NCI-H2107 treated with DMSO at 0.1 percent for 48 hours (cell line): ENCODE results near the gene MLH3.
A peak's percentile ranks its signal among the peaks of the same experiment; 100 is the strongest.
"Not testable (repeated sequence)": the region's sequence is repeated elsewhere in the genome, so short reads cannot be mapped to it uniquely, and the experiment has no call there.

ENCODE experiments used
- DNase-seq: peaks from one replicate; lab custom pipeline; 2025; ENCODE audit not compliant: unreplicated experiment; lab: John Stamatoyannopoulos, UW

The MLH3 gene

DNA sequence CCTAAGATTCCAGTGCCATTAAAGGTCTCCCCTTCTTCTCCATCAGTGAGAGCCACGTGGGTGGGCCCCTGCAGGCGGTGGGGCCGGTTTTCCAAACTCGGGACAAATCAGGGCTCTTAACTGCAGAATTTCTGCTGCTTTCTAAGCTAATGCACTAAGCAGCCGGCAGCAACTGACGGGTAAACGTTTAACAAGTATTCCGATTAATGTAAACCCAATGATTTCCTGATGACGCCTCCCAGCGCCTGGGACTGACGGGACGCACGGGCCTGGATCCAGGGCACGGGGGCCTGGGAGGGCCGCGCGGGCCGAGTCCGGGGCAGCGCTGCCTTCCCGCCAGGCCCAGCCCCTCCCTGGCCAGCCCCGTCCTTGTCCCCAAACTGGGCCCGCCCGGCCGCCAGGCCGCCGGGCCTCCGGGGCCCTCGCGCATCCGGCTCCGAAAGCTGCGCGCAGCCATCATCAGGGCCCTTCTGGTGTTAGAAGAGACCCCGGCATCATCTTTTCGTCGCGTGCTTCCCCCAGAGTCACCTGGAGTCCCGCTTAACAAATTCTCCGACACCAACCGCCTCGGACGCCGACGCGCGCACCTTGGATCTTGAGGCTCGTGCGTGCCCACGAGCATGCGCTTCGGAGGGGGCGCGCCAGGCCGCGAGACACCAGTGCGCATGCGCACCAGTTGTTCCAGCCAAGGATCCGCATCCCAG lies at the start of gene MLH3:
Gene MLH3 (minus strand): TSS at position 616 of the 704 bp plus-strand sequence. CDS start 1,812 bp downstream, outside the sequence.
- DNase-seq, result peak; percentile 95

GRCh38 chr14:75098682-75099081 lies 47.4 kb upstream of the MLH3 start:
- DNase-seq, result no peak

GRCh38 chr14:75098212-75098611 lies 46.9 kb upstream of the MLH3 start:
- DNase-seq, result no peak

- DNase-seq, result no peak
Observed at GRCh38 chr14:75096959-75097358, 45.7 kb upstream of the MLH3 start.

DNA sequence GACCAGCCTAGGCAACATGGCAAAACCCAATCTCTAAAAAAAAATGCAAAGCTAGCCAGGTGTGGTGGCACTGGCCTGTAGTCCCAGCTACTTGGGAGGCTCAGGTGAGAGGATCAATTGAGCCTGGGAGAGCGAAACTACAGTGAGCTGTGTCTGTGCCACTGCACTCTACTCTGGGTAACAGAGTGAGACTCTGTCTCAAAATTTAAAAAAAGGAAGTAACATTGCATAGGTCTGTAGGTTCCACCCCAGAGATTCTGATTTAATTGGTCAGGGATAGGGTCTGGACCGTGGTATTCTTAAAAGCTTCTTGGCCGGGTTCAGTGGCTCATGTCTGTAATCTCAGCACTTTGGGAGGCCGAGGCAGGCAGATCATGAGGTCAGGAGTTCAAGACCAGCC lies 44.4 kb upstream of the MLH3 start:
- no peak for DNase-seq

- no peak for DNase-seq
Observed at GRCh38 chr14:75094896-75095295, 43.6 kb upstream of the MLH3 start.

- DNase-seq, result no peak
Observed at GRCh38 chr14:75092698-75093097, 41.4 kb upstream of the MLH3 start.

DNA sequence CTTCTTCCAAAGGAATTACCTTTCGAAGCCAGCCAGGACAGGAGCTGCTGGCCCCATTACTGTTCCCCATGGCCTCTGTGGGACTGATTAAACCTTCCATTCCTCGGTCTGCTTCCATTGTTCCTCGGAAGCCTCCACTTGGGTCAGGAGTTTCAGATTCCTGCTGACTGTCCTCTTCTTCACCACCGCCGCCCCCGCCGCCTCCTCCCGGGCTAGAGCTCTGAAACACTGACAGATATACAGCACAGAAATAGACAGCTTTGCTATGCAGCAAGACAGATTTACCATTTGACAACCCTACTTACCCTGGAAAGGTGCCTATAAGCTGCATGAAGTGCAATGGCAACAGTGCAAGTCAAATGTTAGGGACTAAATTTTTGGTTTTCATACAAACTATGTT lies 40.0 kb upstream of the MLH3 start:
- DNase-seq, result no peak

GRCh38 chr14:75090353-75090752 lies 39.1 kb upstream of the MLH3 start:
- DNase-seq, result no peak

- DNase-seq, result peak; percentile 77
Observed at GRCh38 chr14:75088566-75089373, 37.5 kb upstream of the MLH3 start.

DNA sequence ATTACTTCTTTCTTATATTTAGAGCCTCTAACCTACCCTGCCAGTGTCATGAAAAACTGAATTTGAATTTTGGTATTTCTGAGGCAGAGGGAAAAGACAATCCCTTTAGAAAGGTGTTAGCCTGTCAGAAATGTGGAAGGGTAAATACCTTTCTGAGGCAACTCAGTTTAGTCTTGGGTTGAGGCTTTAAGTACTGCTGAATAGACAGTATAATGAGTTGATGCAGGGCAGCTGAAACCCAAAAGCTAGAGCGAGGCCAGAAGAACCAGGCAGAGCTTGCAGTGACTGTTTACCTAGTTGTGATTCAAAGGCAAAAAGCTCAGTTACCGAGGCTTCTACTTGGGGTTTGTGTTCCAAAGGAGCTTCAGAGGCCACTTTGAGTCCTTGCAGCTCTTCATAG lies 36.9 kb upstream of the MLH3 start:
- no peak for DNase-seq

DNA sequence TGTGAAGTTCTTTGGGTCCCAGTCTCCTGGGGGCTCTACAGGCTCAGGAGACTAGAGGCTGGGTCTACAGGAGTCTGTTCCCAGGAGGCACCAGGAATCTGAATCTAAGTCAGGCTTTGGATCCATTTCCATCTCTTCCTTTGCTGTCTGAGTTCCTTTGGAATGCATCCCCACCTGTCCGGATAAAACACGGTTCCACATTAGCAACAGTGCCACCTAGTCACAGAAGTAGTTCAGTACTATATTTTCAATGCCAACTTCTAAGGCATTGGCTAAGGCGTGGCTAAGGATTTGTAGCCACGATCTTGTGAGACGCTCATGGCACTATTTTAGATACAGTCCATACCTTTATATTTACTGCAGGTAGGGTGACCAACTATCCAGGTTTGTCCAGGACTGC lies 33.2 kb upstream of the MLH3 start:
- DNase-seq, result peak; percentile 26

GRCh38 chr14:75083271-75083670 lies 32.0 kb upstream of the MLH3 start:
- no peak for DNase-seq

DNA sequence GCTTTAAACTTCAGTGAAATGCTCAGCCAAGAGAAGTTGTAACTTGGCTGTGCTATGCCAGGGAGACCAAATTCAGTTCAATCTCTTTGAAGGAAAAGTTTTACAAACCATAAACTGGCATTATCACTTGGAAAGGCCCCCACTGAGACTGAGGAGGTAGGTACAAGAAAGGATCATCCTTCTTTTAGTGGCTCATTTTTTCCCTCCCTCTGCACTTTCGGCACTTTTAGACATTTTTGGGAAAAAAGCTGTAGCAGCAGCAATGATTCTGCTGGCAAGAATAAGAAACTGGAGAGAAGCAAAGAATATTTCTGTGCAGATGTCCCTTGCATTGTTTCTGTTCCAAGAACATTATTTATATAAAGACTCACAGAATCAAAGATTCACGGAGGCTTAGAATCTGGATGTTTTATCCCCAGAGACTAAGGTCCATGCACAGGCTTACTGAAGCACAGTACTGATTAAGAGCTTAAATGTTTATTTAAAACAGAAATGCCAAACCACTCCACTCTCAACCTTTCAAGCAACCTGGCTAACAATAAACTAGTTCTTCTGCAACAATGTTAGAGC lies 30.5 kb upstream of the MLH3 start:
- DNase-seq, result no peak

DNA sequence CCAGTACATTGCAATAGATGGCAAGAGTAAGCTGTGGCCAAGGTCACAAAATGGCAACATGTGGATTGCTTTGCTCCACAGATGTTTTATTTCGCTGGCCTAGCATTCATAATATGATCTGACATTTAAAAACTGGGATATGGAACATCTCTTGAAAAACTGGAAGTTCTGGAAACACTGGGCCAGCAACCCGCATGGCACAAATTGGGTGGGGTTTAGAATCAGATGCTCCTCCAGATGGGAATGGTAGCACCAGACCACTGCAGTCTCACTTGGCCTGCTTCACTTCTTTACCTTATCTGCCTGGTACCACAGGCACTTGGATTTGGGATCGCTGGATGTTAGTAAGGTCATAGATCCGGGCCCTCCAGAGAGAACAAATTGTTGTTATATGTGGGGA lies 28.3 kb upstream of the MLH3 start:
- no peak for DNase-seq

DNA sequence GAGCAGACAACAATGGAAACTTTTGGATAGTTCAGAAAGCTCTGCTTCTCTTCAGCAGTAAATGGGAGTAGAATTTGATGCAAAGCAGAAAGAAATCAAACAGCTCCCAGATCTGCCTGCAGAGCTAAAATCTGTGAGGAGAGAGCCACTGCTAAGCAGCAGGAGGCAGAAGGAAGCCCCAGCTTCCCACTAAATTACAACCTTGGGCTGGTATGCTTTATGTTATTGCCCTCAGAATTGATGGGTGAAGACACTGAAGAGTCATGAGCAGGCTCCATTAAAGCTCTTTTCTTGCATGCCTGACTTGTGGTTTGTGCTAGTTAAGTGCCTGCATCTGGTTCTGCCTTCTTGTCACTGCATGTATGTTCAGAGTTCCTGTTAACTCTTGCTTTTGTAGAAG lies 26.5 kb upstream of the MLH3 start:
- DNase-seq, result peak; percentile 21

- no peak for DNase-seq
Observed at GRCh38 chr14:75070383-75070782, 19.1 kb upstream of the MLH3 start.

DNA sequence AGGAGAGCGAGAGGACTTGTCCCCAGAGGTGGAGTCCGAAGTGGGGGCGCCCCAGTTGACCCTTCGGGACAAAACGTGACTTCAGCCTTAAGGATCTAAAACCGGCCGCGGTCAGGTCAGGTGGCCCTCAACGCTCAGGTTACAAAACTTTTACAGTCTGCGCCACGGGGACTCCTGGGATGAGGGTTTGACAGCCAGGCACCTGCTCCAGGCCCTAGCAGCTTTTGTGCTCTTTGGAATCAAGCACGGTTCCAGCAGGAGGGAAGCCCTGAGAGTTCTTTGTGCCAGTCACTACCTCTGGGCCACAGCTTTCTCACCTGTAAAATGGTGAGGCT lies 18.5 kb upstream of the MLH3 start:
- peak; percentile 95 for DNase-seq

- DNase-seq, result peak; percentile 98
Observed at GRCh38 chr14:75069121-75069810, 18.0 kb upstream of the MLH3 start, which contains the start of gene ZC2HC1C. TSS of gene ZC2HC1C (plus strand) at chr14:75069641. CDS start at chr14:75070574, 933 bp downstream.

DNA sequence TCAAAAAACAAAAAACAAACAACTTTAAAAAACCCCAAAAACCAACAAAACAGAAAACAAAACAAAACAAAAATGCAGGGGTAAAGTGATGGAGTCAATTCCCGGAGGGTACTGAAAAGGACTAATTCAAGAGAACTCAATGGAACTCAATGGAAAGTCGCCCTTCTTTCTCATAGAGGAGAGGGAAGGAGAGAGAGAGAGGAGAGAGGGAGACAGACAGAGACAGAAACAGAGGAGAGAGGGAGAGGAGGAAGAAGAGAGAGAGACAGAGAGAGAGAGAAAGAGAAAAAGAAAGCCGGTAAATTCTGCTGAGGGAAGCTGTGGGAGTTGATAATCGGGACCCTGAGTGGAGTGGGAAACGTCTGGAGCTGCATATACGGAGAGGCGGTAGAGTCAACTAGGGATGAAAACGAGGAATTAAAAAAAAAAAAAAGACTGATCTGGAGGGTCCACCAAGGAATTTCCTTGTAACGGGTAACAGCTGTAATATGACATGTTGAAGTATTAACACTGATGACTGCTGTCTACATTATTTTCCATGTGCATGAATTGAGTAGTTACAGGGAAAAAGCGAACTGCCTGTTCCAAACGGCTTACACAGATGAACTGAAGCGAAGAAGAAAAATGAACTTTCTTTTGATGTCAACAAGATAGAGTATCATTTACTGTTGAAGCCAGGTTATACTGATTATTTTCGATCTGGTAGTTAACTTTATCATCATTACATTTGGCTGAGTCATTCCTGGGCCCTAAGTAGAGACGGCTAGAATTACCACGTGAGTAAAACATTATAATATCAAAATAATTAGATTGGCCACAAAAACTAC lies 17.2 kb upstream of the MLH3 start:
- DNase-seq, result peak; percentile 81

DNA sequence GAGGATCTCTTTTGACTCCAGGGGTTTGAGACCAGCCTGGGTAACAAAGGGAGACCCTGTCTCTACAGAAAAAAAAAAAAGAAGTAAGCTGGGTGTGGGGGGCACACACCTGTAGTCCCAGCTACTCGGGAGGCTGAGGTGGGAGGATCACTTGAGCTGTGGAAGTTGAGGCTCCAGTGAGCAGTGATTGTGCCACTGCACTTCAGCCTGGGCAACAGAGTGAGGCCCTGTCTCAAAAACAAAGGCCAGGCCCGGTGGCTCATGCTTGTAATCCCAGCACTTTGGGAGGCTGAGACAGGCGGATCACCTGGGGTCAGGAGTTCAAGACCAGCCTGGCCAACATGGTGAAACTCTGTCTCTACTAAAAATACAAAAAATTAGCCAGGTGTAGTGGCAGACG lies 16.5 kb upstream of the MLH3 start:
- not testable (repeated sequence) for DNase-seq
